Upper lobe of left lung (tissue), 6 donors: ENCODE data around the gene GABRG3. TPM values are rescaled to one million over a fixed set of nuclear protein-coding genes. Genes with fewer than 3 reads are reported as not detected.

Source experiments
- ATAC-seq, 2 donors: fragments of 200-7000 bp; cut with Tn5 transposase; one replicate each; pipeline ENCODE4 v1.9.1; 2022; ENCODE audit warnings: mild to moderate bottlenecking in 2 of 2, moderate library complexity in 2 of 2; ENCODE audit not compliant: low FRiP score in 2 of 2
- DNase-seq, 2 donors: peaks; one replicate each; pipeline ENCODE4 v3.0.0-alpha.2; 2019 to 2020
- H3K27ac ChIP-seq, 4 donors: fragments of 200-600 bp; sonication (generic); one replicate each; pipeline ENCODE4 v1.5.1; 2016 to 2019
- H3K27me3 ChIP-seq, 4 donors: fragments of 200-600 bp; sonication (generic); one replicate each; pipeline ENCODE4 v1.5.1; 2017 to 2019
- H3K36me3 ChIP-seq, 4 donors: fragments of 200-600 bp; sonication (generic); one replicate each; pipeline ENCODE4 v1.5.1; 2016 to 2019
- H3K4me1 ChIP-seq, 4 donors: fragments of 200-600 bp; sonication (generic); one replicate each; pipeline ENCODE4 v1.5.1; 2018 to 2019
- H3K4me3 ChIP-seq, 4 donors: fragments of 200-600 bp; sonication (generic); one replicate each; pipeline ENCODE4 v1.5.1; 2017 to 2019; ENCODE audit warnings: mild to moderate bottlenecking in 2 of 4, moderate library complexity in 1 of 4
- H3K9me3 ChIP-seq, 4 donors: fragments of 200-600 bp; sonication (generic); one replicate each; pipeline ENCODE4 v1.5.1; 2018 to 2019
- CTCF ChIP-seq, 6 experiments: fragments of 450-650 bp in 4 of 6; fragments of 200-600 bp in 2 of 6; sonication (generic) in 2 of 6; IDR thresholded peaks; one replicate each; pipeline ENCODE4 v1.5.1; 2016 to 2019; ENCODE audit warnings: antibody characterized with exemption in 6 of 6
- EP300 ChIP-seq, 4 donors: sonication (generic); formaldehyde crosslinking; IDR thresholded peaks; one replicate each; pipeline ENCODE4 v1.5.1; 2017; ENCODE audit warnings: antibody characterized with exemption in 4 of 4, control low read depth in 2 of 4
- POLR2A ChIP-seq, 4 donors: fragments of 450-650 bp; IDR thresholded peaks; one replicate each; pipeline ENCODE4 v1.5.1; 2016 to 2017; ENCODE audit warnings: antibody characterized with exemption in 4 of 4, mild to moderate bottlenecking in 2 of 4
- POLR2AphosphoS5 ChIP-seq, 2 donors: sonication (generic); formaldehyde crosslinking; IDR thresholded peaks; one replicate each; pipeline ENCODE4 v1.5.1; 2017; ENCODE audit warnings: antibody characterized with exemption in 2 of 2
- WGBS, 2 donors: methylation state at CpG; one replicate each; pipeline ENCODE4 v1.1.5; 2017 to 2018; 5-methylcytosine and 5-hydroxymethylcytosine counted together
- total RNA-seq, 6 donors: library from RNA; depleted of rRNA in 4 of 6; stranded (reverse); fragments of >200 nt in 4 of 6; gene quantifications; one replicate each; pipeline versions ENCODE4 v1.1.0 to v1.2.1, GENCODE V29; 2016 to 2021
- donor health status: DM: no; HTN: no; CAD: no; lungs with moderate emphysema.
- donor health status: DM: no; HTN: yes; CAD: no; lungs with severe emphysema.

Gene GABRG3
- total RNA-seq, 6 donors from 2014 or later, result not detected

- no peak for ATAC-seq
- 92 to 94% methylated on average over 21 of the region's 21 CpGs for WGBS, 2 donors
Observed at GRCh38 chr15:27088584-27089232, 117.7 kb downstream of the GABRG3 start.

GRCh38 chr15:27089233-27089586, 118.2 kb downstream of the GABRG3 start:
- ATAC-seq (no peak), DNase-seq (no peak)
- Histone ChIP-seq H3K9me3 (peaks cover 0 to 15% (median 1%) of the 10 kb centered on the region in 4 donors), H3K4me1 (no peaks in the 10 kb centered on the region), H3K27me3 (no peaks in the 10 kb centered on the region), H3K27ac (no peak overlapping the region), H3K36me3 (no peaks in the 10 kb centered on the region), H3K4me3 (no peak overlapping the region)
- no peak for TF ChIP-seq POLR2A (IDR thresholded peaks at IDR 0.05)
- no peak for TF ChIP-seq POLR2AphosphoS5 (IDR thresholded peaks at IDR 0.05)
- TF ChIP-seq CTCF (IDR thresholded peaks at IDR 0.05), result no peak
- no peak for TF ChIP-seq EP300 (IDR thresholded peaks at IDR 0.05)
- WGBS, 2 donors, result 89 to 94% methylated on average over 8 of the region's 8 CpGs

More at GRCh38 chr15:27088584-27089232, 117.7 kb downstream of the GABRG3 start:
- Histone ChIP-seq H3K4me1 (no peaks in the 10 kb centered on the region), H3K36me3 (no peaks in the 10 kb centered on the region), H3K27ac (no peak overlapping the region), H3K4me3 (no peak overlapping the region), H3K27me3 (no peaks in the 10 kb centered on the region), H3K9me3 (peaks cover 0 to 15% (median 1%) of the 10 kb centered on the region in 4 donors)
- TF ChIP-seq POLR2A (IDR thresholded peaks at IDR 0.05) (no peak), EP300 (IDR thresholded peaks at IDR 0.05) (no peak), CTCF (IDR thresholded peaks at IDR 0.05) (no peak), POLR2AphosphoS5 (IDR thresholded peaks at IDR 0.05) (no peak)
- no peak for DNase-seq

DNA sequence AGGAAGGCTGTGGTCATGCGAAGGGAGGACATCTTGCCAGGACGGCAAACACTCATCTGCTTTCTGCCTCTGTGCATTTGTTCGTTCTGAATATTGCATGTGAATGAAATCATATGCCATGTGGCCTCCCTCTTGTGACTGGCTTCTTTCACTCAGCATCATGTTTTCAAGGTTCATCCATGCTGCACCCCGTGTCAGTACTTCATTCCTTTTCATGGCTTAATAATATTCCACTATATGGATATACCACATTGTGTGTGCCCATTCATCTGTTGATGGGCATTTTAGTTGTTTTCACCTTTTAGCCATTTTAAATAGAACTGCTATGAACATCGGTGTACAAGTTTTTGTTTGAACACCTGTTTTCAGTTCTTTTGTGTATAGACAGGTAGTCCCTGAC, 118.7 kb downstream of the GABRG3 start:
- ATAC-seq (no peak), DNase-seq (no peak)
- no peaks in the 10 kb centered on the region for H3K27me3 ChIP-seq
- WGBS, 2 donors, result 96% methylated on average over 5 of the region's 5 CpGs
- no peaks in the 10 kb centered on the region for H3K4me1 ChIP-seq
- no peak overlapping the region for H3K27ac ChIP-seq
- H3K4me3 ChIP-seq, result no peak overlapping the region
- TF ChIP-seq CTCF (IDR thresholded peaks at IDR 0.05) (no peak), POLR2AphosphoS5 (IDR thresholded peaks at IDR 0.05) (no peak), POLR2A (IDR thresholded peaks at IDR 0.05) (no peak), EP300 (IDR thresholded peaks at IDR 0.05) (no peak)
- no peaks in the 10 kb centered on the region for H3K36me3 ChIP-seq
- H3K9me3 ChIP-seq, result peaks cover 0 to 15% (median 1%) of the 10 kb centered on the region in 4 donors

DNA sequence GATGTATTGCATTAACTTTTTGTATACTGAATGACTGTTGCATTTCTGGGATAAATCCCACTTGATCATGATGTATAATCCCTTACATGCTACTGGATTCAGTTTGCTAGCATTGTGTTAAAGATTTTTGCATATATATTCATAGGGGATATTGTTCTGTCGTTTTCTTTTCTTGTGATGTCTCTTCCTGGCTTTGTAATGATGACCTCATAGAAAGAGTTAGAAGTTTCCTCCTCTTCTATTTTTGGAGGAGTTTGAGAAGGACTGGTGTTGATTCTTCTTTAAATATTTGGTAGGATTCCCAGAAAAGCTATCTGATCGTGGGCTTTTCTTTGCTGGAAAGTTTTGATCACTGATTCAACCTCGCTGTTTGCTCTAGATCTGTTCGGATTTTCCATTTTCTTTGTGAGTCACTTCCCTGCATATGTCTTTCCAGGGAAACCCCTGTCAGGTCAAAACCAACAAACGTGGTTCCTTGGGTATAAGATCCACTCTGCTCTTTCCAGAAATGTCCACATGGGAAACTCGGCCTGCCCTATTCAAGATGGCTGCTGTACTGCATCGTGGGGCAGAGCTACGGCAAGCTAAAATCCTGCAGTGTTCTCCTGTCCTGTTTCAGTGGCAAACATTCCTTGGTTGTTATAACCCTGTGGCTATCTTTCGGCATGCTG, 120.4 kb downstream of the GABRG3 start:
- Histone ChIP-seq H3K9me3 (peaks cover 0 to 15% (median 1%) of the 10 kb centered on the region in 4 donors), H3K36me3 (no peaks in the 10 kb centered on the region), H3K4me3 (no peak overlapping the region), H3K27ac (no peak overlapping the region), H3K4me1 (peaks cover 0 to 3% (median 0%) of the 10 kb centered on the region in 4 donors), H3K27me3 (no peaks in the 10 kb centered on the region)
- no peak for TF ChIP-seq EP300 (IDR thresholded peaks at IDR 0.05)
- TF ChIP-seq CTCF (IDR thresholded peaks at IDR 0.05), result no peak
- TF ChIP-seq POLR2AphosphoS5 (IDR thresholded peaks at IDR 0.05), result no peak
- TF ChIP-seq POLR2A (IDR thresholded peaks at IDR 0.05), result no peak
- 71 to 74% methylated on average over 9 of the region's 9 CpGs for WGBS, 2 donors
- DNase-seq (no peak), ATAC-seq (no peak)
